Lower lobe of right lung (tissue), 2 donors: Measurements from ENCODE around the gene PDE4D. TPM values are rescaled to one million over a fixed set of nuclear protein-coding genes. Genes with fewer than 3 reads are reported as not detected.

Experiments
- ATAC-seq, 2 donors: fragments of 200-7000 bp; cut with Tn5 transposase; one replicate each; pipeline ENCODE4 v1.9.1; 2020 to 2022; ENCODE audit warnings: mild to moderate bottlenecking in 2 of 2, moderate library complexity in 2 of 2
- DNase-seq: peaks from one replicate; pipeline ENCODE4 v3.0.0-alpha.2; 2020
- H3K27ac ChIP-seq: fragments of 200-600 bp; one replicate; pipeline ENCODE4 v1.8.0; 2022
- H3K27me3 ChIP-seq: fragments of 200-600 bp; one replicate; pipeline ENCODE4 v1.8.0; 2022; ENCODE audit warnings: low read depth
- H3K36me3 ChIP-seq: fragments of 200-600 bp; one replicate; pipeline ENCODE4 v1.8.0; 2022; ENCODE audit warnings: mild to moderate bottlenecking
- H3K4me1 ChIP-seq: fragments of 200-600 bp; one replicate; pipeline ENCODE4 v1.8.0; 2022
- H3K4me3 ChIP-seq: fragments of 200-600 bp; one replicate; pipeline ENCODE4 v1.8.0; 2022; ENCODE audit warnings: mild to moderate bottlenecking
- H3K9me3 ChIP-seq: fragments of 200-600 bp; one replicate; pipeline ENCODE4 v1.8.0; 2022
- intact Hi-C: fragments of 100-400 bp; cut with DNase I; formaldehyde crosslinking; loops from one replicate; pipeline ENCODE4 v1.11.0; 2022
- total RNA-seq: library from RNA; stranded (reverse); fragmentation: NEBNext Ultra II Directional; extraction: Animal tissue kit (Norgen Biotek cat#: 25700); gene quantifications from one replicate; pipeline ENCODE4 v1.2.1, GENCODE V29; 2021
- TF ChIP-seq, protein P1 (sequence below): fragments of 200-600 bp; IDR thresholded peaks from one replicate; pipeline ENCODE4 v1.8.0; 2022; ENCODE audit warnings: antibody characterized with exemption, mild to moderate bottlenecking
- donor health status: DM: no; HTN: yes; CAD: no; lungs with severe emphysema.

The PDE4D gene
- total RNA-seq, 1 donor from 2014 or later = 71.3 TPM

- Histone ChIP-seq H3K36me3 (no peaks in the 10 kb centered on the region), H3K27me3 (peaks cover 9% of the 10 kb centered on the region), H3K4me1 (no peaks in the 10 kb centered on the region), H3K4me3 (no peak overlapping the region), H3K9me3 (no peaks in the 10 kb centered on the region), H3K27ac (no peak overlapping the region)
- intact Hi-C loops = no loop called here
- no peak for ATAC-seq
- TF ChIP-seq, protein P1, sequence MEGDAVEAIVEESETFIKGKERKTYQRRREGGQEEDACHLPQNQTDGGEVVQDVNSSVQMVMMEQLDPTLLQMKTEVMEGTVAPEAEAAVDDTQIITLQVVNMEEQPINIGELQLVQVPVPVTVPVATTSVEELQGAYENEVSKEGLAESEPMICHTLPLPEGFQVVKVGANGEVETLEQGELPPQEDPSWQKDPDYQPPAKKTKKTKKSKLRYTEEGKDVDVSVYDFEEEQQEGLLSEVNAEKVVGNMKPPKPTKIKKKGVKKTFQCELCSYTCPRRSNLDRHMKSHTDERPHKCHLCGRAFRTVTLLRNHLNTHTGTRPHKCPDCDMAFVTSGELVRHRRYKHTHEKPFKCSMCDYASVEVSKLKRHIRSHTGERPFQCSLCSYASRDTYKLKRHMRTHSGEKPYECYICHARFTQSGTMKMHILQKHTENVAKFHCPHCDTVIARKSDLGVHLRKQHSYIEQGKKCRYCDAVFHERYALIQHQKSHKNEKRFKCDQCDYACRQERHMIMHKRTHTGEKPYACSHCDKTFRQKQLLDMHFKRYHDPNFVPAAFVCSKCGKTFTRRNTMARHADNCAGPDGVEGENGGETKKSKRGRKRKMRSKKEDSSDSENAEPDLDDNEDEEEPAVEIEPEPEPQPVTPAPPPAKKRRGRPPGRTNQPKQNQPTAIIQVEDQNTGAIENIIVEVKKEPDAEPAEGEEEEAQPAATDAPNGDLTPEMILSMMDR = no peak
- no peak for DNase-seq
Observed at GRCh38 chr5:59887274-59887673, 6.3 kb downstream of the PDE4D start.

DNA sequence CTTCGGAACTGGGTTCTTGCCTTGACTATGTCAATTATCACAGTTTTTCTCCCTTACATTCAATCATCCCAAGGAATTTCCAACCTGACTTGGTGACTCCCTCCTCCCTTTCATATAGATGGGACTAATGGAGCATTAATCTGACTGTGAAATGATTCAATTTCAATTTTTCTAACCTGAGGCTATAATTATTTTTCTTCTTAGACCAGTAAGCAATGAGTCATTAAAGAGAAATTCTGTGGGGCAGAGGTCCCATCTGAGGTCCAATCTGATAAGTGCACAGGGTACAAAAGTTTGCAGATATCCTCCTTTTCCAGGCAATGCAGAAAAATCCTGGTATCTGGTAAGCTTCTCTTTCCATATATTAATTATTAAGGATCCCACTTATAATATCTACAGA lies 18.9 kb downstream of the PDE4D start:
- H3K4me1 ChIP-seq = no peaks in the 10 kb centered on the region
- no peaks in the 10 kb centered on the region for H3K36me3 ChIP-seq
- no peaks in the 10 kb centered on the region for H3K27me3 ChIP-seq
- ATAC-seq = no peak
- TF ChIP-seq, protein P1 = no peak
- no peak overlapping the region for H3K4me3 ChIP-seq
- intact Hi-C loops = no loop called here
- no peak for DNase-seq
- H3K27ac ChIP-seq = no peak overlapping the region
- no peaks in the 10 kb centered on the region for H3K9me3 ChIP-seq

- TF ChIP-seq, protein P1 = no peak
- H3K4me1 ChIP-seq = no peaks in the 10 kb centered on the region
- H3K4me3 ChIP-seq = no peak overlapping the region
- no peaks in the 10 kb centered on the region for H3K9me3 ChIP-seq
- ATAC-seq = no peak
- H3K27ac ChIP-seq = no peak overlapping the region
- no peak for DNase-seq
- intact Hi-C loops = no loop called here
- H3K36me3 ChIP-seq = no peaks in the 10 kb centered on the region
- H3K27me3 ChIP-seq = no peaks in the 10 kb centered on the region
Observed at GRCh38 chr5:59873113-59873512, 20.4 kb downstream of the PDE4D start.

DNA sequence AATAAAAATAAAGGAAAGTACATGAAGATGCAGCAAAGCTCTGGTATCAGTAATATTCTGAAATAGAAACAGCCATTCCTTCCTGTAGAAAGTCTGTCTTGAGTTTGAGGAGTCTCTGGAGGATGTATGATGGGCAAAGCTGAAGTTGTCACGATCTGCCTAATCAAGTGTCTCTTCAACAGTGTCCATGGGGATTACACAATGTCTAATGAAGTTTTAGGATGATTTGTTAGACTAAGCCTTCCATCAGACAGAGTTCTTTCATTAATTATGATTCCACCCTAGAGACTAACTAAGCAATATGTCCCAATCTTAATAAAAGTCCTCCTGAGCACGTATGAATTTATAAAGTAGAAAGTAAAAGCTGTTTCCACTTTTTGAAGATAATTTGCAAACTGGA lies 26.9 kb downstream of the PDE4D start:
- DNase-seq (no peak), ATAC-seq (no peak)
- Histone ChIP-seq H3K9me3 (no peaks in the 10 kb centered on the region), H3K27me3 (no peaks in the 10 kb centered on the region), H3K4me3 (no peak overlapping the region), H3K36me3 (no peaks in the 10 kb centered on the region), H3K4me1 (no peaks in the 10 kb centered on the region), H3K27ac (no peak overlapping the region)
- intact Hi-C loops = no loop called here
- TF ChIP-seq, protein P1 = no peak

DNA sequence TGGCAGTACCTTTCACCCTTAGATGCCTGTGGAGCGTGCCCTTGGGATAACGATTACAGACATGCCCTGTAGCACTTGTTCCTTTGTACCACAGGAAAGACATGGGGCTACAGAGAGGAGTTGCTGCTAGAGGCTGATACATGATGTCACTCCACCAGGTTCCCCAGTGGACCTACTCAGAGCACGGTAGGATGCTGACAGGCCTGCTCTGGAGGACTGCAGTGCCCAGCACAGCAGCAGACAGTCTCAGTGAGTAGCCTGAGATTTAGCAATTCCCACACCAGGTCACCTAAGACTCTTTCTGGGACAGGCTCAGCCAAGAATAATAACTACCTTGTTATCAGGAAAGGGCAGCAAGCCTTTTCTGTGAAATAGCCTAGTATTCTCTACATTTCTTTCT lies 28.8 kb downstream of the PDE4D start:
- Histone ChIP-seq H3K4me3 (no peak overlapping the region), H3K9me3 (no peaks in the 10 kb centered on the region), H3K27ac (no peak overlapping the region), H3K27me3 (no peaks in the 10 kb centered on the region), H3K4me1 (no peaks in the 10 kb centered on the region), H3K36me3 (no peaks in the 10 kb centered on the region)
- no peak for DNase-seq
- no peak for ATAC-seq
- intact Hi-C loops = no loop called here
- TF ChIP-seq, protein P1 = no peak

- DNase-seq = no peak
- H3K9me3 ChIP-seq = no peaks in the 10 kb centered on the region
- H3K27ac ChIP-seq = no peak overlapping the region
- intact Hi-C loops = no loop called here
- H3K36me3 ChIP-seq = no peaks in the 10 kb centered on the region
- H3K4me3 ChIP-seq = no peak overlapping the region
- no peaks in the 10 kb centered on the region for H3K4me1 ChIP-seq
- TF ChIP-seq, protein P1 = no peak
- no peaks in the 10 kb centered on the region for H3K27me3 ChIP-seq
- no peak for ATAC-seq
Observed at GRCh38 chr5:59863777-59864176, 29.7 kb downstream of the PDE4D start.
